ENCODE data around the gene TTC31.

The TTC31 gene

DNA sequence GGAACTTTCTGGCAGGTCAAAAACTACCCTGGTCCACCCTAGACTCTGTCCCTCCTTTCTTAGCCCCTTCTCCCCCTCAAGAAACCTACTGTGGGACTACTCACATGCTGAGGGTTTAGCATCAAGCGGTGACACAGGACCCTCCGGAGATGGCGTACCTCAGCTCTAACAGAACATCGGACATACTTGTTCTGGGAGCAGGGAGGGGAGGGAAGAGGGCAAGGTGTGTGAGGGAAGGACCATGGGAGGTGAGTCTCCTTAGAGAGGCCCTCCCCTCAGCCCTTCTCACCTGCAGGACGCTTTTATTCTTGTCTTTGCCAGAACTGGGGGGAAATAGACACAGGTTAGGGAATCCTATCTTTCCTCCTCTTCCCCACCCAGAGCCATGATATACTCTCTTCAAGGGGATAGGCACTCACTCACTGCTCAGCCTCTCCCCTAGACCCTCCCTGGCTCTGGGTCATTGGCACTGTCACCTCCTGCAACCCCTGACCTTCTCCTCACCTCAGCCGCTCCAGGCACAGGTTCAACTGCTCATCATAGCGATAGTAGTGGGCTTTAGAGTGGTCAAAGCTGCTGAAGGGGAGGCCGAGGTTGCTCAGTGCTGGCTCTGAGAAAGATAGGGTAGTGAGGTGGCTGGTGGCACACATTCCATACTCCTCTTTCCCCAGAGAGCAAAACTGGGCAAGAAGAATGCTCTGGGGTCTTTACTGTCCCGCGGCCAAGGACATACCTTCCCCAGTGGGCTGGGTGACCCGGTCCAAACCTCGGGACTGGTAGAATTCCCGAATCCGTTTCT, 22.8 kb downstream of the TTC31 start:
- no peak for DNase-seq

DNA sequence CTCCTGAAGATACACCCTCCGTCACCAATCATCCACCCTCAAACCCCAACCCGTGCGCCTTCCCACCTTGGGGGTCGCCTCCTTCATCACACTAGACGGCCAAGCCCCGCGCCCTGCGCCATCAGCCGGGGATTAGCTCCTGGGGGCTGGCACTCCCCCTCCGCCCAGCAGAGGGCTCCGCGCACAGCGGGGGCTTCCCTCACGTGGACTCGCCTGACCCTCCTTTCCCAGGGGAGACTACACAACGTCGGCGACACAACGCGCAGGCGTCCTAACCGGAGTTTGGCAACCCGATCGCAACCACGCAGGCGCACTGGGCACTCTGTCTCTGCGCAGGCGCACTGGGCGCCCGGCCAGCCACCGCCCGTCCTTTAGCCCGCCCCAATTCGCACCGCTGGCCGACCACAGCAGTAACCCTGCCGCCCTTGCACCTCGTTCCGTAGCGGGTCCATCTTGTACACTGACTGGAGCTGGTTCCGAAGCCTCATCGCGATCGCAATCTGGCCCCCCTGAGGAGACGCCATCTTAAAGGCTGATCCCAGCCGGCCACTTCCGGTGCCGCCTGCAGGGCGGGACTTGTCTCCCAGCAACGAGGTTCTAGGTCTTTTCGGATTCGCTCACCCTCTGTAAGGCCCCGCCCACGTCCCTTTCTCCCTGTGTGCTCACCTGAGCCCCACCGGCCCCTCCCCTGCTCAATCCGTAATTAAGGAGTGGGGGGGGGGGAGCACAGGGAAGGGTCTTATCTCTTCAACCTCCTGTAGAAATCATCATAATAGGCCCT, 24.5 kb downstream of the TTC31 start, which contains the start of gene PCGF1:
TSS of gene PCGF1 (minus strand) at position 551 of the 781 bp plus-strand sequence. CDS start at position 524, 27 bp downstream.
- DNase-seq: peak; percentile 90 to 91

DNA sequence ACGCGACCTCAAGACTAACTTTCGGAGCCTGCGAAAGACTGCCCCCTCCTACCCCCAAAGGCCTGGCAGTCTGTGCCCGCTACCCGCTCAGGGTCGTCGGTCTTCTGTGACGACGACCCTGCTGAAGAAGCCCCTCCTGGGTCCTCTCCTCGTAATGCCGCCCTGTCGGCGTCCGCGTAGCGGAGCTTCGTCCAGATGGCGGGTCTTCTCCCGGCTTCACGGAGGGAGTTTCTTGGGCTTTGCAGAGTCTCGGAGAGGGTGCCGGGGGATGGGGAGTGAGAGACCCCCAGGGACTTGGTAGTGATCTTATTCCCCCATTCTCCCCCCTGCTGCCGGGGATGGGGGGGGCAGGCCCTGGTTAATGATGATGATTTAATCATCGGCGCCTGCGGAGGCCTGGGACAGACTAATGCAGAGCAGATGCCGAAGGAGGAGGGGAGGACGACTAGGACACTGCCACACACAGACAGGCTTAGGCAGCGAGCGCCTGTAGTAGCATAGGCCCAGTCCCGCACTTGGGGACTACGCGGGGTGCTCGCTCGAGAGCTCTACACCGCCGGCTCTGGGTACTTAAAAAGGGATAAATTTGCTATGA, 25.1 kb downstream of the TTC31 start:
- DNase-seq: no peak

DNA sequence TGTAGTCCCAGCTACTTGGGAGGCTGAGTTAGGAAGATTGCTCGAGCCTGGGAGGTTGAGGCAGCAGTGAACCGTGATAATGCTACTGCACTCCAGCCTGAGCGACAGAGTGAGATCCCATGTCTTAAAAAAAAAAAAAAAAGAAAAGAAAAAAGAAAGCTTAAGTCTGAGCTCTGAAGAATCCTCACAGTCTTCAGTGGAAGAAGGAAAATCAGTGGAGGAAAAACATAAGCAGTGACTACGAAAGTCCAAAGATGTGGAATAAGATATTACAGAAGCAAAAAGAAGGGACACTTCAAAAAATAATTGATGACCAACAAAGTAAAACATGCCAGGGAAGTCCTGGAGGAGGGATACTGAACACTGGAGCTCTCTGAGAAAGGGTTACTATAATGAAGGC, 27.4 kb downstream of the TTC31 start:
- DNase-seq: no peak

DNA sequence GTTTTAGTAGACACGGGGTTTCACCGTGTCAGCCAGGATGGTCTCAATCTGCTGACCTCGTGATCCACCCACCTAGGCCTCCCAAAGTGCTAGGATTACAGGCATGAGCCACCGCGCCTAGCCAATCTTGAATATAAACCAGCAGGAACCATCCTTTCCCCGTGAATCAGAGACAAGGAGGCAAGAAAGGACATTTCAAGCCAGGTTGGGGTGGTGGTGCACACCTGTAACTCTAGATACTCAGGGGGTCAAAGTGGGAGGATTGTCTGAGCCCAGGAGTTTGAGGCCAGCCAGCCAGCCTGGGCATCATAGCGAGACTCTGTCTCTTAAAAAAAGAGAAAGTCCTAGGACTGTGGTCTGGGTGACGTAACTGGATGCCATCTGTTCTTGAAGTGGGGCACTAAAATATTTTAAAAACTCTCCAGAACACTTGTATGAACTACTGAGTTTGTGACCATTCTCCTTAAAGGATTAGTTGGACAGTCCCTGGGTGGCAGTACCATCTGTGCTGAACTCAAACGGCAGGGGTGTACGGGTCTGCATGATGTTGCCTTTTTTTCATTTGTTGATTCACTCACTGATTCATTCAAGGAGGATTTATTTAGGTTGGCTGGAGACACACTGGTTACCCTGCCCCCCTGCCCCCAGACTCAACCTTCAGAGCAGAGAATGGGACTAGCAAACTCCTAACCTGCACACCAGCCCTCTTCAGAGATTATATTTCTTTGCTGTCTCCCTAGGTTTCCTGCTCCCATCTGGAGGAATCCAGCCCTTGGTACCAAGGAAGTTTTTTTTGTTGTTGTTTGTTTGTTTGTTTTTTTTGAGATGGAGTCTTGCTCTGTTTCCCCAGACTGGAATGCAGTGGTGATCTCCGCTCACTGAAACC, 28.5 kb downstream of the TTC31 start:
- DNase-seq: no peak

DNA sequence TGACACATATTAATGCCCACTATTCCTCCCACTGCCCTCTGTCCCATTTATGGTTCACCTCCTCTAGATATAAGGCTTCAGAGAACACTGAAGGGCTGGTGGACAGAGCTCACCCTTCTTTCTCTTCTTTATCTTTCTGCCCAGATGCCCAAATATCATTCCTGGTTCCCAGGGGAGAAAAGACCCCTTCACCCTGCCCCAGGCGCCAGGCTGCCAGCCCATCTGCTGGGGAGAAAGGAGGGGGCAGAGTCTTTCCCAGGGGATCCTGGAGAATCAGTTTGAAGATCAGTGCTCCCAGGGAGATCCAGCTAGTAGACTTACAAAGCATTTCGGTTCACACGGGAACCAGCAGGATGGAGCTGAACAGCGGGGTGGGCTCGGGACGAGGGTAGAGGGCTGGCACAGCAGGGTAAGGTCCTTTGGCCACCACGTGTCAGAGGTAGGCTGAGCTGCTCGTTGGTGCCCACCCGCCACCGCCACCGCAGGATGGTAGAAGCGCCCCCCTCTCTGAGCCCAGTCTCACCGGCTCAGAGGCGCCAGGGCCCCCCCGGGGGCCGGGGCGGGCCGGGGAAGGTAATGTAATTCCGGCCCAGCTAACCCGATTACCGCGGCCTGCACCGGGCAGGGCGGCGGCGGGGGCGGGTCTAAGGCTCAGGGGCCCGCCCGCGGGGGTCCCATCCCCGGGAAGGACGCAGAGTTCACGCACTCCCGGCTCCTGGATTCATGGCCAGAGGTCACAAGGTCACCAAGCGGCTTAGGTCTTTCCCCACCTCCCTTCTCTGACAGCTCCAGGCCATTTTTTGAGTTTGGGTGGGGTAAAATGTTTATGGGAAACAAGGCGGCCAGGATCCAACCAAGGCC, 30.1 kb downstream of the TTC31 start:
- DNase-seq: no peak

DNA sequence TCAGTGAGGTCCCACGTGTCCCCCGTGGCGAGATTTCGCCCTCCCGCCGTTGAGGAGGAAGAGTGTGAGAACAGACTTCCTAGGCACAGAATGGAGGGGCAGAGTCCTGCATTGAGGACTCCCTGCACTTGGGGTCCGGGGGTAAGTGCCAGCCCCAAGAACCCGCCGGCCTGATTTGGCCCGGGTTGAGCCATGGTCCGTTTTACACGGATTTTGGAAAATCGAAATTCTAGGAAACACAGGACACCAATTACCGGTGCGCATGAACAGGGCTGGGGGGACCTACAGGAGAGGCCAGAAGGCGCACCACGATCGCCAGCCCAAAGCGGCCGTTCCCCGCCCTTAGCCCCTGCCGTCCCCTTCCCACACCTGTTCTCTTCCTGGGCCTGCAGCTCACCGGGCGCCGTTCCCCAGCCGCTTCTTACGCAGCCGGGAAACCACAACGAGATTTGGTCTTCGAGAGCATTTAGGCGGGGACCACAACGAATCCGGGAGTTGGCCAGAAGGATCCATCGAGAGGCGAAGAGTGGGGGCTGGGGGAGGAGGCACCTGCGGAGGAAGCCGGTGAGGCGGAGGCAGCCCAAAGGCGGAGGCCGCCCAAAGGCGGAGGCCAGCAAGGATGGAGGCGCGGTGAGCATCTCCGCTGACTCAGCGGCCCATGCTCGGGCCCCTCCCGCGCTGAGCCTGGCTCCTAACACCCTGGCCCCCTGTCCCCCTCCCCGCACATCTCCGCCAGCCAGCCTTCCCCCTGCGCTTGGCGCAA, 30.9 kb downstream of the TTC31 start:
- no peak for DNase-seq

DNA sequence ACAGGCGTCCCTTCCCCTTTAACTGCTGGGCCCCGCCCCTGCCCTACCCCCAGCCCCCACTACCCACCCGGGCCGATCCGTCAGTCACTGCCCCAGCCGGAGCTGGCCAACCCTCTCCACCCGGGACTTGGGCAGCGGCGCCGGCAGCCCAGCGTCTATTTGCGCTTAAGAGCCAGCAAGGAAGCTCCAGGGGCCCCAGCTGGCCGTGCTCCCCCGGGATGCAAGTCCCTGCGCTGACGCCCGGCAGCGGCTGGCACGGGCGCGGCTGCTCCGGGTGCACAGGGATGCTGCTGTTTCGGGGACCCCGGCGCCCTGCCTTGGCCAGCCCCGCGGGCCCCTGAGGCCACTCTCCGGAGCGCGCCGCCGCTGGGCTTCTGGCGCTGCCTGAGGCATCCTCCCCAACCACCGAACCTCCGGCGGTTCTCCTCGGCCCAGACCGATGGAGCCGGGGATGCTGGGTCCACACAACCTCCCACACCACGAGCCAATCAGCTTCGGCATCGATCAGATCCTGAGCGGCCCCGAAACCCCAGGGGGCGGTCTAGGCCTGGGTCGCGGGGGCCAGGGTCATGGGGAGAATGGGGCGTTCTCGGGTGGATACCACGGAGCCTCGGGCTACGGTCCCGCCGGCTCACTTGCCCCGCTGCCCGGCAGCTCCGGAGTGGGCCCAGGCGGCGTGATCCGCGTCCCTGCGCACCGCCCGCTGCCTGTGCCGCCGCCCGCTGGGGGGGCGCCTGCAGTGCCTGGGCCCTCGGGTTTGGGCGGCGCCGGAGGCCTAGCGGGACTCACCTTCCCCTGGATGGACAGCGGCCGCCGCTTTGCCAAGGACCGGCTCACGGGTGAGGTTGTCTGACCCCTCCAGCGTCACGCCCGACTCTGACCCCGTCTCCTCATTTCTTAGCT, 31.7 kb downstream of the TTC31 start, which contains the start of gene TLX2:
TSS of gene TLX2 (plus strand) at position 83 of the 903 bp plus-strand sequence. CDS start at position 440, 357 bp downstream.
- DNase-seq: no peak

DNA sequence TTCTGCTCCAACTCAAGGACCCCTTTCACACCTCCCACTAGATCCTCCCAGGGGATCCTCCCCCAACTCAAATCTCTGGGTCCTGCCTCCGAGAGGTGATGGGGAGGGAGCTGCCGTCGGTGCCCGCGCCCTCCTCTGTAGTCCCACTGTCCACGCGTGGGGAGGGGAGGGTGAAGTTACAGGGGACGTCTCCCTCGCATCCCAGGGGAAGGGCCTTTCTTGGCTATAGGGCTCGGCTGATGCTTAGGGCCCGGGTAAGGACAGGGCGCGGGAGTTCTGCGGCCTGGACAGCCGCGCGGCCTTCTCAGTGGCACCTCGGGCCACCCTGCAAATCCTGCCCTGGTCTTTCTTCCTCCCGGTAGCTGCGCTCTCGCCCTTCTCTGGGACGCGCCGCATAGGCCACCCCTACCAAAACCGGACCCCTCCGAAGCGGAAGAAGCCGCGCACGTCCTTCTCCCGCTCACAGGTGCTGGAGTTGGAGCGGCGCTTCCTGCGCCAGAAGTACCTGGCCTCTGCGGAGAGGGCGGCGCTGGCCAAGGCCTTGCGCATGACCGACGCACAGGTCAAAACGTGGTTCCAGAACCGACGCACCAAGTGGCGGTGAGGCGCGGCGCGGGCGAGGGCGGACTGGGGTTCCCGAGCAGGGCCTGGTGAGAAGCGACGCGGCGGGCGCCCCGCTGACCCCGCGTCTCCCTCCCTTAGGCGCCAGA, 32.5 kb downstream of the TTC31 start:
- DNase-seq: no peak

DNA sequence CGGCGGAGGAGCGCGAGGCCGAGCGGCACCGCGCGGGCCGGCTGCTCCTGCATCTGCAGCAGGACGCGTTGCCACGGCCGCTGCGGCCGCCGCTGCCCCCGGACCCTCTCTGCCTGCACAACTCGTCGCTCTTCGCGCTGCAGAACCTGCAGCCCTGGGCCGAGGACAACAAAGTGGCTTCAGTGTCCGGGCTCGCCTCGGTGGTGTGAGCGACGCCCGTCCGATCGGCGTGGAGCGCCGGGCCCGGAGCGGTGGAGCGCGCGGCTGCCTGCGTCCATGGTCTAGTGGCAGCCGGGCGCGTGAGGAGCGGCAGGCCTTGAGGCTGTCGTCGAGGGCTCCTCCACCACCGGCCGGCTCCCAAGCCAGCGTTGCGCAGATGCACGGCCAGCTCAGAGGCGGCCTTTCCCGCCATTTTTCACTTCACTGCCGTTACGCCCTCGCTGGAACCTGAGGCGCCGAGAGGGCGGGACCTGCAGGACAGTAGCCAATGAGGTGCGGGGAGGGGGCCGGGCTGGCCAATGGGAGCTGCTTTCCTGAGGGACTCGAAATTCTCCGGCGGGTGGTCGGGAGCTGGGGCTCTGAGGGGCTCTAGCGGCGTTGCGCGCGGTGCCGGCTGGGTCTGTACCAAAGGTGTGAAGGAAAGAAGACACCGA, 33.2 kb downstream of the TTC31 start:
- no peak for DNase-seq

DNA sequence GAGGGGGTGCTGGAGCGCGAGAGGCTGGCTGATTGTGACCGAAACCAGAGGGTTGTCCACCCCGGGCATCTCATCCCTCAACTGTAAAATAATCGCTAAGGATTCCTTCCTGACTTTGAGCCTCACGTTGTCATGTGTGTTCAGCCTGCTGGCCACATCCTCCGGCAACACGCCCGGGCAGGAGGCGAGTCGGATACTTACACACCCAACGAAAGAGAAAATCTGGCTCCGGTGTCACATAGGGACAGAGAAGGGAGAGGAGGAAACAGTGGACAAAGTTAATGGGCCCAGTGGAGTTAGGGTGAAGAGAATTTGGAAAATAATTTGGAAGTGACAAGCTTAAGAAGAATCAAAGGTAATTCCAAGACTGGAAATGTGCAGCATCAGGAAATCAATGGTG, 33.8 kb downstream of the TTC31 start:
- no peak for DNase-seq

DNA sequence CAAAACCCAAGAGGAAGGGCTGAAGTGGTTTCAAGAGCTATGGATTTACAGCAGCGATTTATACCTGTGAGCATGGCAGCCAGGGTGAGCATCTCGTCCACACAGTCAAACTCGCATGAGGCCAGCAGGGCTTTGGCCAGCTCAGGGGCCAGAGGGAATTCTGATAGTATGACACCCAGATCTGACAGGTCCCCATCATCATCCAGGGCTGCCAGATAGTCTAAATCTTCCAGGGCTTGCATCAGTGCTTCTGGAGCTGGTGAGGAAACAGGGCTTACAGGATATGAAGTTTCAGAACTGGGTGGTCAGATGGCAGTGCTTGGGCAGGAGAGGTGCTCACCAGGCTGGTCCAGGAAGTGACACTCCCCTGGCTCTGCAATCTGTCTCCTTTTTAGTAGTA, 39.6 kb downstream of the TTC31 start:
- DNase-seq: no peak

DNA sequence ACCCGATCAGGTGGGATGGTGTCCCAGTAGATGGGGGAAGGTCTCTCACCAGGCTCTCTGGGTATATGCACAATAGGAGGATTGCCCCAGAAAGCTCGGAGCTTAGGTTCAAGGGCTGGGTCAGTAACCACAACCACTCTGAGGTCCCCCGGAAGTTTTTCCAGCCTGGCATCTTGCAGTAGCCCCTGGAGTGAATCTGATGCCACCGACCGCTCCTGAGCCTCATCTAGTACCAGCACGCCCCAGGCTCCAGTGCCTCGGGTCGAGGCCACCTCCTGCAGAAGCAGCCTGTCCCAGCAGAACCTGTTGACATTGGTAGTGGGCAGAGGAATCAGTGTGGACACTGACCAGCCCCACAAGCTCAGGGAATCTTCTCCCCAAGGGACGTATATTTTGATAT, 41.1 kb downstream of the TTC31 start:
- no peak for DNase-seq

DNA sequence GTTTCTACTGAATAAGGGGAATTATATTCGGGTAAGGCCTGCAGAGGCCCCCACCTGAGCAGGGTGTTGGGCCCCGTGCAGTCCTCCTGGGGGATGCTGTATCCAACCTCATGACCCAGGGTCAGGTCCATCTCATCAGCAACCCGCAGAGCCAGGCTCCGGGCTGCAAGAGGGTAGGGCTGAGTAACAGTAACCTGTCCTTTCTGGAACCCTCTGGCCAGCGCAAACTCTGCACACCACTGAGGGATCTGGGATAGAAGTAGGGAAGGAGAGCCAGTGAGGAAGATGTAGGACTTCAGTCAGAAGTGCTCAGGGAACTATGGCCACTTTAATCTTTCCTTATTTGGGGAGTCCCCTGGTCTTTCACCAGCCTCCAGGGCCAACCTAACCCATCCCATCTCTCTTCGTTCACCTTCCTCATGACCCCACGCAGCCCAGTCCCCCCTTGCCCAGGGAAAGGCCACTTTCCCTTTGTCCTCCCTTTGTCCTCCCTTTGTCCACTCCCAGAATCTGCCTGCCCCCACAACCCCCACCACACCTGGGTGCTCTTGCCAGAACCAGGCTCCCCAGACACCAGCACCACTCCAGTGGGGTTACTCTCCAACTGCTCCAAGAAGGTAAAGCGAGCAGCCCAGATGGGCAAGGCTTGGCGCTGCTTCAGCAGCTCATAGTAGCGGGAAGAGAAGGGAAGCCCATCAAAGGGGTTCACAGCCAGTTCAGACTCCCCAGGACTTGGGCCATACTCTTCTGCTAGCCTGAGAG, 42.3 kb downstream of the TTC31 start:
- DNase-seq: no peak

DNA sequence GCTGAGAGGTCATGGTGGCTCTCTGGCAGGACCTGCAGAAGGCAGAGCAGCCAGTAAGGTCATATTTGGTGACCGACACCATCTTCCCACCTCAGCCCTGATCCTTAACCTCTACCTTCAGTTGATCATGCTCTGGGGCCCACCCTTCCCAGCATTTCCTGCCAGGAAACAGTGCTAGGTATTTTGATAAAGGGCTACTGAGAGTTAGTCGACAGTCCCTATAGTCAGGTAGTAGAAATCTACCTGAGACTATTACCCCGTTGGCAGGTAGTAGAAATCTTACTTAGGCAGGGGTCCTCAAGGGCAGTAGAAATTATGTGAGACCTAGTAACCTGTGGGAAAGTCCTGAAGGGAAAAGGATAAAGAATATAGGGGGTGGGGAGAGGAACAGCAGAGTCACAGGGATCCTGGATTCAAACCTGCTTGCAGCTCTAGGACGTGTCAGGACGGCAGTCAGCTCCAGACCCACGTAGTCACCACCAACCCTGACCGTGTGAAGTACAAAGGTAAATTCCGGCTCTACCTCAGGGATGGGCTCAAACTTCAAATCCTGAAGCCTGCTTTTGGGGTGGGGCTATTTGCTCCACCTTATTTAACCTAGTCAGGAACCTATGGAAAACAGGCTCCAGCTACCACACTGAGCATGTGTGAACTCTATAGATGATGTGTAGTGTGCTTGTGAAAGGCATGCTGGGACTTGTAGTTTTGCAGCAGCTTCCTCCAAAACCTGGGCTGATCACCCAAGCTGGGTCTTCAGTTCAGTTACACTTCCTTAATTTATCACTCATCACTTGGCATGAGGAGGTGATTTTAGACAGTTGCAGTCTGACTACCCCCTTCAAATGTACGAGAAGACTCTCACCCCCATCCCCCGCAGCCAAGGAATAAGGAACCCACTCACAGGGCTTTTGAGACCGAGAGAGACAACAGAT, 43.1 kb downstream of the TTC31 start, which contains the start of gene DQX1:
TSS of gene DQX1 (minus strand) at position 515 of the 932 bp plus-strand sequence. CDS start at position 13, 502 bp downstream.
- peak; percentile 35 to 56 for DNase-seq

DNA sequence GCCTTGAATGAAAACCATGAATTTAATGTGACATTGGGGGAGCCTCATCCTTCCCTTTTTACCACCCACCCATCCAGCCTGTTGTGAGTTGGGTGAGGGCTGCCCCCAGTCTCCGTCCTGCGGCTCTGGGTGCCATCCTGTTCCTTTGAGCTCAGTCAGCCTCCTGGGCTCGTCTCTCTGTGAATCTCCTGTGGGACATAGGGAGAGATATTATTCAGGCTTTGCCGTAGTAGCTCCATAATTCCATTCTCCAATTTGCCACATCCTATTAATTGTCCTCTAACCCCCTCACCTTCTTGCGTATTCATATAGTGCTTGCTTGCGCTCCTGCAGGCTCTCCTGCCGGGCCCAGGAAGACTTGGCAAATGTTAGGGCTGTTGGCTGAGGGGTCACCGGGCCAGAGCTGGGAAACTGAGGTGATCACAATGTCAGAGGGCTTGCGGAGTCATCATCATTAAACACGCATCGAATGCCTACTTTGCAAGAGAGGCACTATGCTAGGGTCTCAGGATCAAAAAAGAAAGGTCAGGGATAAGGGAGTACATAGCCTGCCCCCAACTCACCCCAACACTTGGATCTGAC, 43.9 kb downstream of the TTC31 start:
- DNase-seq: no peak

Measured in AML-193 (cell line).